Right renal cortex interstitium (tissue), 3 donors: Measurements from ENCODE around the gene KPNA1. TPM values are rescaled to one million over a fixed set of nuclear protein-coding genes. Genes with fewer than 3 reads are reported as not detected.
A peak's percentile ranks its signal among the peaks of the same experiment; 100 is the strongest.

ENCODE experiments used
- DNase-seq, 3 donors: peaks; one replicate each; pipeline ENCODE4 v3.0.0-alpha.2; 2013; ENCODE audit warnings: low read depth in 3 of 3, low spot score in 2 of 3
- polyA plus RNA-seq, 3 donors: library from polyadenylated mRNA; unstranded; fragments of 120-200 nt; gene quantifications; one replicate each; pipeline ENCODE4 v1.2.1, GENCODE V29; 2013; ENCODE audit not compliant: insufficient read length in 3 of 3

KPNA1 gene
- polyA plus RNA-seq, 3 donors: 47.2 to 51.6 (median 51.1) TPM

DNA sequence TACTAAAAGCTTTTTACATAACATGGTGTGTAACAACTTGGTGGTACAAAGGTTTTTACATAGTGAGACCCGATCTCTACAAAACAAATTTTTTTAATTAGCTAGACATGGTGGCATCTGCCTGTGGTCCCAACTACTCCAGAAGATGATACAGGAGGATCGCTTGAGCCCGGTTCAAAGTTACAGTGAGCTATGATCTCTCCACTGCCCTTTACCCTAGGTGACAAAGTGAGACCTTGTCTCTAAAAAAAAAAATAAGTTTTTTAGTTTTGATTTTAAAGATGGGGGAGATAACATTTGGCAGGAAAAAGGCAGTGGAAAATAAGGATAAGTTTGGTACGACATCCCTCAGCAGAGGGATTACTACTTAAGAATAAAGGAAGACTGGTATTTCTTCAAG, 124.8 kb downstream of the KPNA1 start:
- DNase-seq: no peak

DNA sequence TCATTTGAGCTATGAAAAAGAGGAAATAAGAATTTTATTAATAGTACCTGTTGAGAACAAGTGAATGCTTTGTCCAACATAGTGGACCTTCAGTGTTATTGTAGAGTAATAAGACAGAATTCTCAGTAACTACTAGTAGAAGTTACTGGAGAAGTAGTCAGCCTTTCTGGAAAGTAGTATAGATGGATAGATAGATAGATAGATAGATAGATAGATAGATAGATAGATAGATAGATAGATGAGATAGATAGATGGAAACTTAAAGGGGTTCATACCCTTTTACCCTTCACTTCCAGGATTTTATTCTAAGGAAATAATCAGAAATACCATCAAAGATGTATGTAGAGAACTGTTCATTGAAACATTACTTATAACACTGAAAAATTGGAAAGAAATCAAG, 125.5 kb downstream of the KPNA1 start:
- no peak for DNase-seq

DNA sequence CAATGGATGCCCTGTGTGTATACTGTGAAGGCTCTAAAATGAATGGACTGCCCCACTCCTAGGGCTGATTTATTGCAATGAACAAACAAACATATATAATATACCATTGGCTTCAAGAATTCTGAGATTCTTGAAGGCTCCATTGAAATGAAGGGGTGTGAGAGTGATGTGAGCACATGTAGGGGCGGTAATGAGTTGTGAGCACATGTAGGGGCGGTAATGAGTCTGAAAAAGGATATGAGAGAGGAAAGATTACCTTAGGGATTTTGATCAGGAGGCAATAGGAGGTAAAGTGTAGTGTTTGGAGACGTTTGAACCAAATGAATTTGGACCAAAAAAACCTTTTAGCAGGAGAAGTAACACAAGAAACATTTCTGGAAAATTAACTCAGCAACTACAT, 127.0 kb downstream of the KPNA1 start:
- DNase-seq: no peak

DNA sequence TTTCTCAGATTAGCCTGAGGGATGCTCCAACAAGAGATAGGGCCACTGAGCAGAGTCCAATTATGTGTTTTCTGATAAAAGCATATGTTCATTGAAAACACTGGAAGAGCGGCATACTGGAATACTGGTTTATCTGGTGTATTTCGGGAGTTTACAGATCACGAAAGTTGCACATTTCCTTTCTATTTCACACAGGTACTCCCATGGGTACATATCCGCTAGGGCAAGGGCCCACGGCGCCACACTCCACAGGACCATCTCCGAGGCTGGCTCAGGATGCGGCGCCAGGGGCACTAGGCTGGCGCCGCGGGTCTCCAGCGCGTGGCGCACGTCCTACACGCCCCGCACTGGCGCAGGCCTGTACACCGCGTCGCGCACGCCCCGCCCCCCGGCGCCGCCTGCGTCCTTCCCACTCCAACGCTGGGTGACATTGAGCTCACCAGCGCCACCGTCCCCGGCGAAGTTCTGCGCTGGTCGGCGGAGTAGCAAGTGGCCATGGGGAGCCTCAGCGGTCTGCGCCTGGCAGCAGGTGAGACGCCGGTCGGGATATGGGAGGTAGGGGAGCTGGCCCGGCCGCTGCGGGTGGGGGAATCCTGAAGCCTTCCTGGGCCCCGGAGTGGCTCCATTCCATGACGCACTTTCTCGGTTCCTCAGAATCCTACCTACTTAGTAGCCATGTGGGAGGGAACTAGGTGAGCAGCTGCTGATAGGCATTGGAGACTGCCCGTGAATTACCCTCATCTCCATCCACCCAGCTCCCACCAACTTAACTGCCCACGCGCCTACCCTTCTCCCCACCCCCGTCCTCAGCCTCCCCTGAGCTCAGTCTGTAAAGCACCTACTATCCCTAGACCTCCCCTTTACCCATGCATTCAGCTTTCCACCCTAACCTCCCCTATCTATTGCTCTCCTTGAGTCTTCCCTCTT, 130.7 kb downstream of the KPNA1 start, which contains the start of gene FAM162A:
Gene FAM162A, plus strand, starts transcription at position 412 of the 927 bp plus-strand sequence. Its CDS starts 84 bp downstream, at position 496.
- peak; percentile 82 to 90 (median 85) for DNase-seq

DNA sequence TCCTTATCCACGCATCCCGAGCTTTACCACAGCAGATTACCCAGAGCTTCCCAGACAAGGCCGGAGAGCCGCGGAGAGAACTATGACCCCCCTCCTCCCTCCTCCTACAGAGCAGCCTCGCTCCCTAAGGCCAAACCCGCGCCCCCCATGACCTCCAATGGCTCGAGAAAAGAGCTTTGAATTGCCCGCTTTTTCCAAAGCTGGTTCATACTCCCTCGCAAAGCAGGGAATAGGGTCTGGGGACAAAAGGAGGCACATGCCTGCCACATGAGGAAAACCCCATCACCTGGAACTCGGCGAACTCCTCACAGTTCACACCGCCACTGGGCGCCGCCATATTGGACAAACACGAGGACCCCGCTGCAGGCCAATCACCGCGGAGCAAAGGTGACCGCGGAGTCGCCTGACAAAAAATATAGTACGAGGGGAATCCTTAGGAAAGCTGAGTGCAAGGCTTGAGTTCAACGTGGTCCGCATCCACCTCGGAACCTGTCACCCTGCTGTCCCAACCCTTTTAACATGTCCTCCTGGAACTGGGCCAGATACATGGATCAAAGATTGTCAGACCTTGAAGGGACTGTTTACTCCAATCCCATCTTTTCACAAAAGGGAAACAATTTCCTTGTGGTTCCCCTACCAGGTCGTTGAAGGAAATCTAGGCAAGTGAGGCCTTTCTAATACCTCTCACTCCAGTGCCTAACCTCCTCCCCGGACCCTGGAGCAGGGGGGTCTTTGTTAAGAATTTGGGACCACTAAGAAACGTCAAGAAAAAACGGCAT, 131.7 kb downstream of the KPNA1 start, which contains the start of gene MIX23:
Gene MIX23, minus strand, starts transcription at position 344 of the 779 bp plus-strand sequence. Its CDS starts 7 bp downstream, at position 337.
- DNase-seq: peak; percentile 72 to 80 (median 80)

DNA sequence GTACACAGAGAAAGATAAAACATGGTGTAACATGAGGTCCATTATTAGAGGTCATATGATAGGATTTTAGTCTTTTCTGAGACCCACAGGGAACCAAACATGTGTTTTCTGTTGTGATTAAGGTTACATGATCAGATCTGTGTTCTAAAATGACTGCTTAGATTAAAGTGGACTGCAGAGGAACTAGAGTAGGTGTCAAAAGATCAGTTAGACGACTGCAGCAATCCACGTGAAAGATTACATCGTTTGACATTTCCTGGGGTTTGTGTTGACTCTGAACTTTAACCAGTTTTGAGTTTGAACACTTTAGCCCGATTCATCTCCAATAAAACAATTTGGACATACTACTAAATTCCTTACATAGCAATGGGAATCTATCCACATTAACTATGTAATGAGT, 136.8 kb downstream of the KPNA1 start:
- no peak for DNase-seq

DNA sequence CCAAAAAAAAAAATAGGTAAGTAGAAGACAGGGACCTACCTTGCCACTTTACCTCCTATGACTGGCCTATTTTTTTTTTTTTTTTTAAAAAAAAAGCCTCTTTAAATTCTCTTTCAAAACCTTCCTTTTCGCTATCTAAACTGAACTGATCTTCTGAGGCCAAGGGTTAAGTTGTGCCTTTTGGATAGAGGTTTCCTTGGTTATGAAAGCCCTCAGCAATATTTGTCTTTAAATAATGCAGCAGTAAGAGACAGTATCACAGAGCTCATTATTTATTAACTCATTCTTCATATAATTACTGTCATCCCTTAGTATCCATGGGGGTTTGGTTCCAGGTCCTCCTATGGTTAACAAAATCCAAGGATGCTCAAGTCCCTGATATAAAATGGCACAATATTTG, 140.7 kb downstream of the KPNA1 start:
- DNase-seq: no peak

Other genes with a start within 250 kb of the KPNA1 start
- gene CSTA, start 189.7 kb downstream of the KPNA1 start, polyA plus RNA-seq: 1 to 10 TPM in 1 of 3 donors, under 1 TPM in 2; 0.37 to 1.2 (median 0.93) TPM
- 10 to 100 TPM; 54.5 to 59.4 (median 58.0) TPM for gene MIX23, start 131.7 kb downstream of the KPNA1 start, polyA plus RNA-seq
- 10 to 100 TPM; 81.7 to 86.4 (median 85.7) TPM for gene FAM162A, start 130.8 kb downstream of the KPNA1 start, polyA plus RNA-seq
- 10 to 100 TPM; 10.8 to 12.2 (median 10.8) TPM for gene WDR5B, start 98.9 kb downstream of the KPNA1 start, polyA plus RNA-seq
- gene PARP9, start 49.4 kb upstream of the KPNA1 start, polyA plus RNA-seq: 10 to 100 TPM; 16.9 to 18.3 (median 17.2) TPM
- gene DTX3L, start 49.4 kb upstream of the KPNA1 start, polyA plus RNA-seq: 10 to 100 TPM; 14.3 to 14.8 (median 14.6) TPM
- gene PARP15, start 62.7 kb upstream of the KPNA1 start, polyA plus RNA-seq: under 1 TPM; 0.11 to 0.25 (median 0.14) TPM
- gene PARP14, start 165.9 kb upstream of the KPNA1 start, polyA plus RNA-seq: 10 to 100 TPM; 22.1 to 26.8 (median 22.6) TPM